Ovary (tissue), 9 donors: ENCODE data around the gene ZNF629. TPM values are rescaled to one million over a fixed set of nuclear protein-coding genes. Genes with fewer than 3 reads are reported as not detected.
A peak's percentile ranks its signal among the peaks of the same experiment; 100 is the strongest.

ENCODE experiments used
- DNase-seq, 5 donors: peaks; one replicate each; pipeline ENCODE4 v3.0.0-alpha.2; 2019 to 2020
- H3K27ac ChIP-seq, 2 donors: fragments of 200-600 bp; one replicate each; pipeline versions ENCODE4 v1.5.1 to v1.8.0; 2019 to 2022
- H3K27me3 ChIP-seq: fragments of 200-600 bp; one replicate; pipeline ENCODE4 v1.8.0; 2022
- H3K36me3 ChIP-seq: fragments of 200-600 bp; sonication (generic); one replicate; pipeline ENCODE4 v1.5.1; 2019
- H3K4me1 ChIP-seq: one replicate; pipeline ENCODE4 v1.8.1; 2013; ENCODE audit warnings: mild to moderate bottlenecking, moderate library complexity; ENCODE audit not compliant: insufficient read depth
- H3K4me3 ChIP-seq: fragments of 200-600 bp; sonication (generic); one replicate; pipeline ENCODE4 v1.5.1; 2017
- H3K9me3 ChIP-seq, 2 donors: fragments of 200-600 bp in 1 of 2; sonication (generic) in 1 of 2; one replicate each; pipeline versions ENCODE4 v1.5.1 to v1.8.1; 2013 to 2019; ENCODE audit warnings: mild to moderate bottlenecking in 1 of 2, moderate library complexity in 1 of 2
- CTCF ChIP-seq, 3 donors: fragments of 450-650 bp in 2 of 3; fragments of 200-600 bp in 1 of 3; IDR thresholded peaks; one replicate each; pipeline versions ENCODE4 v1.5.1 to v1.8.0; 2016 to 2022; ENCODE audit warnings: antibody characterized with exemption in 3 of 3, mild to moderate bottlenecking in 1 of 3
- EP300 ChIP-seq: sonication (generic); formaldehyde crosslinking; IDR thresholded peaks from one replicate; pipeline ENCODE4 v1.6.1; 2017; ENCODE audit warnings: antibody characterized with exemption
- POLR2A ChIP-seq: fragments of 450-650 bp; IDR thresholded peaks from one replicate; pipeline ENCODE4 v1.6.1; 2017; ENCODE audit warnings: antibody characterized with exemption, mild to moderate bottlenecking, moderate library complexity
- WGBS, 3 donors: extraction: QIAGEN DNeasy Blood & Tissue Kit in 1 of 3; methylation state at CpG; one replicate each; pipeline versions ENCODE4 v1.1.5 to v1.1.7; 2013 to 2017; 5-methylcytosine and 5-hydroxymethylcytosine counted together
- intact Hi-C, 4 donors: fragments of 100-400 bp; cut with DNase I; formaldehyde crosslinking; loops; one replicate each; pipeline versions ENCODE4 v1.11.0 to v1.15.1; 2022 to 2023
- polyA plus RNA-seq, 2 donors: library from polyadenylated mRNA; stranded (reverse); fragments of 200-250 nt in 1 of 2; fragments of 350-450 nt in 1 of 2; fragmentation: Illumina TruSeq in 1 of 2; extraction: RNeasy Lipid Tissue Mini Kit (QIAGEN cat#74804) in 1 of 2; gene quantifications; one replicate each; pipeline ENCODE4 v1.2.3, GENCODE V29; 2013 to 2014
- total RNA-seq, 7 donors: library from RNA; depleted of rRNA in 2 of 7; stranded (reverse); fragments of >200 nt in 2 of 7; fragmentation: NEBNext Ultra II Directional in 3 of 7; extraction: Animal tissue kit (Norgen Biotek cat#: 25700) in 3 of 7; gene quantifications; one replicate each; pipeline versions ENCODE4 v1.1.0 to v1.2.4, GENCODE V29; 2016 to 2023
- donor health status: DM: no; HTN: no; CAD: no; lungs with moderate emphysema.
- donor health status: DM: no; HTN: no; CAD: no.
- donor health status: Bipolar disorder and iron deficiency.
- donor health status: DM: yes; HTN: yes; CAD: no.
- donor health status: DM: no; HTN: no; CAD: no.
- donor health status: DM: yes; HTN: yes; CAD: no.

The ZNF629 gene
- total and polyA plus RNA-seq, 9 donors = 8.2 to 26.3 (median 19.9) TPM

GRCh38 chr16:30750876-30751465, 36.0 kb downstream of the ZNF629 start:
- DNase-seq = no peak
- Histone ChIP-seq H3K27me3 (no peaks in the 10 kb centered on the region), H3K9me3 (no peaks in the 10 kb centered on the region), H3K27ac (no peak overlapping the region), H3K4me3 (no peak overlapping the region), H3K36me3 (no peaks in the 10 kb centered on the region), H3K4me1 (no peaks in the 10 kb centered on the region)
- 86 to 91% (median 89%) methylated on average over 20 of the region's 20 CpGs for WGBS, 3 donors
- intact Hi-C loops = no loop called here
- no peak for TF ChIP-seq EP300
- TF ChIP-seq POLR2A = no peak
- no peak for TF ChIP-seq CTCF (IDR thresholded peaks at IDR 0.05)

- H3K9me3 ChIP-seq = no peaks in the 10 kb centered on the region
- H3K27ac ChIP-seq = no peak overlapping the region
- H3K4me3 ChIP-seq = no peak overlapping the region
- WGBS, 3 donors = 80 to 87% (median 83%) methylated on average over 4 of the region's 4 CpGs
- H3K36me3 ChIP-seq = no peaks in the 10 kb centered on the region
- H3K4me1 ChIP-seq = no peaks in the 10 kb centered on the region
- intact Hi-C loops = no loop called here
- no peak for DNase-seq
- H3K27me3 ChIP-seq = no peaks in the 10 kb centered on the region
- no peak for TF ChIP-seq EP300
- TF ChIP-seq POLR2A = no peak
- no peak for TF ChIP-seq CTCF (IDR thresholded peaks at IDR 0.05)
Measured at GRCh38 chr16:30750201-30750600, 36.8 kb downstream of the ZNF629 start.

GRCh38 chr16:30748634-30749445, 38.2 kb downstream of the ZNF629 start:
- TF ChIP-seq CTCF (IDR thresholded peaks at IDR 0.05) (no peak), EP300 (no peak), POLR2A (no peak)
- 13 to 19% (median 16%) methylated on average over 28 to 36 of the region's 36 CpGs for WGBS, 3 donors
- intact Hi-C loops = no loop called here
- no peaks in the 10 kb centered on the region for H3K4me1 ChIP-seq
- no peaks in the 10 kb centered on the region for H3K27me3 ChIP-seq
- no peaks in the 10 kb centered on the region for H3K9me3 ChIP-seq
- H3K4me3 ChIP-seq = peak overlapping the region; percentile 91
- H3K36me3 ChIP-seq = no peaks in the 10 kb centered on the region
- no peak overlapping the region for H3K27ac ChIP-seq
- DNase-seq = peak in 4 of 5 donors; percentile 53 to 70 (median 66)

- no peaks in the 10 kb centered on the region for H3K36me3 ChIP-seq
- intact Hi-C loops = no loop called here
- H3K27ac ChIP-seq = peak within 1 kb of the TSS in 1 of 2 donors; percentile 73
- no peaks in the 10 kb centered on the region for H3K27me3 ChIP-seq
- peak; percentile 98 to 99 (median 99) for DNase-seq
- no peaks in the 10 kb centered on the region for H3K9me3 ChIP-seq
- H3K4me3 ChIP-seq = peak within 1 kb of the TSS; percentile 91
- WGBS, 3 donors = 1% methylated on average over 60 of the region's 60 CpGs
- TF ChIP-seq CTCF (IDR thresholded peaks at IDR 0.05) (no peak), EP300 (no peak), POLR2A (peak; percentile 41)
- H3K4me1 ChIP-seq = no peaks in the 10 kb centered on the region
Measured at GRCh38 chr16:30747799-30748633, 39.0 kb downstream of the ZNF629 start, which contains the start of gene PHKG2. Gene PHKG2, plus strand, starts transcription at chr16:30748425. Its CDS starts 396 bp downstream, at chr16:30748821.
